ENCODE measurements around the gene TMEM154.

DNA sequence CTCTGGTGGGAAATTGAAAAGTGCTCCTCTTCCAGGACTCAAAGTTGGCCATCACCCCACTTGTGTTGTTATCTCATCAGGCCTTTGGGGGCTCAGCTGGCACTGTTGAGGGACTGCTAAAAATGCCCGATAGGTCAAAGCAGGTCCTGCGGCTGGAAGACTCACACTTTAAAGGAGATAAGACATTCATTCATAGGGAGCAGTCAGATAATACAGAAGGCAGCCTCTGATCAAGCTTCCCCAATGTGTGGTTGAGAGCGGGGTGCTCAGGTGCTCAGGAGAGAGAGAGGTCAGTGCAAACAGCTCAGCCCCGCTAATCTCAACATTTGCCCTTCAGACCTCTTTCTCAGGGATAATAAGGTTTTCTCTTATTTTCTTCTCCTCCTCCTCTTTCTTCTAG is 70.3 kb downstream of the TMEM154 start:
- TF ChIP-seq EZH2 (IDR thresholded peaks at IDR 0.05; ENCODE audit: low read length) = no peak
- TF ChIP-seq, protein P1, sequence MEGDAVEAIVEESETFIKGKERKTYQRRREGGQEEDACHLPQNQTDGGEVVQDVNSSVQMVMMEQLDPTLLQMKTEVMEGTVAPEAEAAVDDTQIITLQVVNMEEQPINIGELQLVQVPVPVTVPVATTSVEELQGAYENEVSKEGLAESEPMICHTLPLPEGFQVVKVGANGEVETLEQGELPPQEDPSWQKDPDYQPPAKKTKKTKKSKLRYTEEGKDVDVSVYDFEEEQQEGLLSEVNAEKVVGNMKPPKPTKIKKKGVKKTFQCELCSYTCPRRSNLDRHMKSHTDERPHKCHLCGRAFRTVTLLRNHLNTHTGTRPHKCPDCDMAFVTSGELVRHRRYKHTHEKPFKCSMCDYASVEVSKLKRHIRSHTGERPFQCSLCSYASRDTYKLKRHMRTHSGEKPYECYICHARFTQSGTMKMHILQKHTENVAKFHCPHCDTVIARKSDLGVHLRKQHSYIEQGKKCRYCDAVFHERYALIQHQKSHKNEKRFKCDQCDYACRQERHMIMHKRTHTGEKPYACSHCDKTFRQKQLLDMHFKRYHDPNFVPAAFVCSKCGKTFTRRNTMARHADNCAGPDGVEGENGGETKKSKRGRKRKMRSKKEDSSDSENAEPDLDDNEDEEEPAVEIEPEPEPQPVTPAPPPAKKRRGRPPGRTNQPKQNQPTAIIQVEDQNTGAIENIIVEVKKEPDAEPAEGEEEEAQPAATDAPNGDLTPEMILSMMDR (optimal IDR thresholded peaks at IDR 0.05 in 1 of 3, IDR thresholded peaks at IDR 0.05 in 1 of 3, conservative IDR thresholded peaks at IDR 0.05 in 1 of 3; ENCODE audit: extremely low read depth in 1 of 3, insufficient read depth in 2 of 3, low read length in 3 of 3) = no peak
